ENCODE results near the gene SEPTIN12.

DNA sequence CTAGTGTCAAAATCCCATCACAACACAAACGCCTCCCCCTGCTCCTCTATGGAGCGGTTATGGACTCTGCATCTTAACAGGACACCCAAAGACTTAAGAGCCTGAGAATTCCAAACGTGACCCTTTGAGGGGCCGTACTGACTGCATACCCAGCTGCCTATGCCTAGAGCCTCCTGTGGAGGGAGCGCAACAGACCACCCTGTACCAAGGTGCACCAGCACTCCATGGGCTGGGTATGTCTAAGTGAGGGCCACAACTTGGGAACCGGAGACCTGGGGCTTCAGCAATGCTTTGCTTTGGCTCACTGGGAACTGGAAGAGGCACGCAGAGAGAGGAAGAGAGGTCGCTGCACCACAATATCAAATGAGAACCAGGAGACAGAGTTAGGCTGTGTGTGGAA is 59.5 kb downstream of the SEPTIN12 start:
- TF ChIP-seq CTCF (conservative IDR thresholded peaks at IDR 0.05; ENCODE audit: low read depth, low read length) = no peak
- no peak for TF ChIP-seq EZH2 (IDR thresholded peaks at IDR 0.05; ENCODE audit: borderline replicate concordance, low read depth, low read length, poor library complexity, severe bottlenecking)

Data from A673 (cell line).